GM19035 (cell line): ENCODE data around the gene TUBB1.
"Not testable (repeated sequence)": the region's sequence is repeated elsewhere in the genome, so short reads cannot be mapped to it uniquely, and the experiment has no call there.

ENCODE experiments used
- ATAC-seq: cut with Tn5 transposase; IDR thresholded peaks from one replicate; pipeline ENCODE4 v1.9.1; 2021; ENCODE audit not compliant: unreplicated experiment

TUBB1 gene

GRCh38 chr20:59004763-59005522 is 14.3 kb upstream of the TUBB1 start:
- ATAC-seq = peak; percentile 50

GRCh38 chr20:59005523-59006166 is 13.6 kb upstream of the TUBB1 start:
- no peak for ATAC-seq

GRCh38 chr20:59006167-59006863 is 12.9 kb upstream of the TUBB1 start:
- ATAC-seq = no peak

GRCh38 chr20:59006864-59007664 is 12.2 kb upstream of the TUBB1 start, which contains the start of gene CTSZ:
TSS of gene CTSZ (minus strand) at chr20:59007254. CDS start at chr20:59007128, 126 bp downstream.
- ATAC-seq = peak; percentile 33

GRCh38 chr20:59007665-59008511 is 11.3 kb upstream of the TUBB1 start:
- peak; percentile 40 for ATAC-seq

GRCh38 chr20:59008715-59009336 is 10.4 kb upstream of the TUBB1 start:
- ATAC-seq = no peak

- no peak for ATAC-seq
Observed at GRCh38 chr20:59010321-59010994, 8.8 kb upstream of the TUBB1 start.

- no peak for ATAC-seq
Observed at GRCh38 chr20:59010995-59011873, 8.0 kb upstream of the TUBB1 start.

GRCh38 chr20:59011874-59012157 is 7.4 kb upstream of the TUBB1 start:
- ATAC-seq = not testable (repeated sequence)

GRCh38 chr20:59013031-59013951 is 5.9 kb upstream of the TUBB1 start:
- no peak for ATAC-seq

- ATAC-seq = no peak
Observed at GRCh38 chr20:59013959-59014608, 5.1 kb upstream of the TUBB1 start.

GRCh38 chr20:59014680-59015389 is 4.4 kb upstream of the TUBB1 start:
- no peak for ATAC-seq

GRCh38 chr20:59015411-59015810 is 3.8 kb upstream of the TUBB1 start:
- ATAC-seq = no peak

GRCh38 chr20:59015812-59016711 is 3.2 kb upstream of the TUBB1 start:
- ATAC-seq = no peak

- no peak for ATAC-seq
Observed at GRCh38 chr20:59016795-59017492, 2.3 kb upstream of the TUBB1 start.
